Measurements from ENCODE around the gene NR3C1. TPM values are rescaled to one million over a fixed set of nuclear protein-coding genes. Genes with fewer than 3 reads are reported as not detected.

The NR3C1 gene
- total and polyA plus RNA-seq, 2 of the 13 experiments (the other 11 are each of a cell fraction or from before 2014, with no cell fraction given) = 10.0 to 24.3 TPM

- intact Hi-C loops (cut with micrococcal nuclease; ENCODE audit: unreplicated experiment) (no loop called here), in situ Hi-C loops (cut with HindIII; ENCODE audit: extremely low pct_ligation_motif_present, low pct_unique_long_range_greater_than_20kb) (no loop called here)
- TF ChIP-seq ZNF326 (CRISPR knock-in tag; IDR thresholded peaks at IDR 0.05; ENCODE audit: borderline replicate concordance) (no peak), ZNF513 (CRISPR knock-in tag; conservative IDR thresholded peaks at IDR 0.05) (no peak), HNRNPLL (IDR thresholded peaks at IDR 0.05; ENCODE audit: low read depth, low read length, poor library complexity, severe bottlenecking) (no peak), SRSF4 (IDR thresholded peaks at IDR 0.05; ENCODE audit: low read depth, low read length, poor library complexity, severe bottlenecking) (no peak), HBP1 (CRISPR knock-in tag; IDR thresholded peaks at IDR 0.05; ENCODE audit: low read depth) (no peak), IRF1 (CRISPR knock-in tag; IDR thresholded peaks at IDR 0.05; ENCODE audit: low read depth) (no peak), SIN3B (IDR thresholded peaks at IDR 0.05; ENCODE audit: low read length) (no peak), RARG (CRISPR knock-in tag; IDR thresholded peaks at IDR 0.05; ENCODE audit: low read depth) (no peak), GATAD2A (CRISPR knock-in tag; IDR thresholded peaks at IDR 0.05) (no peak), EP300 (IDR thresholded peaks at IDR 0.05; ENCODE audit: low read depth in 2 of 2, low read length in 2 of 2) (no peak), EP300 (CRISPR knock-in tag; IDR thresholded peaks at IDR 0.05; ENCODE audit: borderline replicate concordance) (no peak), PTBP1 (IDR thresholded peaks at IDR 0.05; ENCODE audit: low read depth, low read length, poor library complexity, severe bottlenecking) (no peak), PPARG (CRISPR knock-in tag; conservative IDR thresholded peaks at IDR 0.05) (no peak), IRF2 (CRISPR knock-in tag; IDR thresholded peaks at IDR 0.05) (no peak), ZNF891 (CRISPR knock-in tag; IDR thresholded peaks at IDR 0.05) (no peak), TCF7 (IDR thresholded peaks at IDR 0.05; ENCODE audit: low read depth) (no peak), ZNF770 (CRISPR knock-in tag; IDR thresholded peaks at IDR 0.05) (no peak), EHMT2 (IDR thresholded peaks at IDR 0.05; ENCODE audit: borderline replicate concordance, low read depth, low read length) (no peak), SMAD1 (CRISPR knock-in tag; IDR thresholded peaks at IDR 0.05; ENCODE audit: borderline replicate concordance, low read depth) (no peak), TEAD3 (CRISPR knock-in tag; optimal IDR thresholded peaks at IDR 0.05; ENCODE audit: borderline replicate concordance) (no peak), REPIN1 (CRISPR knock-in tag; IDR thresholded peaks at IDR 0.05; ENCODE audit: borderline replicate concordance, low read depth) (no peak)
Measured at GRCh38 chr5:143329843-143330242, 73.6 kb downstream of the NR3C1 start.

More at GRCh38 chr5:143329843-143330242, 73.6 kb downstream of the NR3C1 start:
- Histone ChIP-seq H3K9me3 (ENCODE audit: low read length) (no peaks in the 10 kb centered on the region), H3K27me3 (ENCODE audit: control insufficient read depth in 1 of 2, insufficient read depth in 2 of 2, low read length in 2 of 2) (no peaks in the 10 kb centered on the region), H3K79me2 (ENCODE audit: insufficient read depth, low read length) (peaks cover 10% of the 10 kb centered on the region), H3K4me2 (ENCODE audit: low read depth, low read length) (no peak overlapping the region), H3K9ac (ENCODE audit: insufficient read depth, low read depth, low read length) (no peak overlapping the region), H3K36me3 (replicated peaks in 1 of 2; ENCODE audit: control insufficient read depth in 1 of 2, insufficient read depth in 2 of 2, low read length in 2 of 2) (peaks cover 2% of the 10 kb centered on the region in 2 experiments; a peak in 1 of 5 replicates), H2AFZ (ENCODE audit: low read length) (no peak overlapping the region), H4K20me1 (ENCODE audit: insufficient read depth, low read length) (no peaks in the 10 kb centered on the region), H3K4me3 (replicated peaks in 1 of 3; ENCODE audit: insufficient read depth in 1 of 3, low read depth in 2 of 3, low read length in 3 of 3) (no peak overlapping the region), H3K27ac (ENCODE audit: extremely low read length, insufficient read depth, low read length) (no peak overlapping the region), H3K4me1 (ENCODE audit: insufficient read depth, low read length) (no peaks in the 10 kb centered on the region)
- 95% methylated on average over 2 of the region's 2 CpGs for WGBS (ENCODE audit: low lambda C conversion rate)
- DNase-seq (ENCODE audit: low spot score) (no peak), FAIRE-seq (no peak), ATAC-seq (no peak)
- CTCF ChIA-PET (ENCODE audit: low intra/inter-chr PET ratio, low total read pairs) = no interaction called here
- POLR2A ChIA-PET = no interaction called here
- BruUV-seq (replicated peaks) = no TSS peak

Data from HepG2 (cell line).